OCI-LY3 (cell line): Measurements from ENCODE around the gene EFCAB6.

ENCODE experiments used
- CTCF ChIP-seq: fragments of 200-600, 300-600 bp; sonication (generic); IDR thresholded peaks from 2 replicates; pipeline ENCODE4 v1.5.1; 2014; ENCODE audit warnings: antibody characterized with exemption, low read length, low read depth
- EZH2phosphoT487 ChIP-seq: fragments of 200-600 bp; shearing (Covaris generic); IDR thresholded peaks from 2 replicates; pipeline ENCODE4 v1.6.1; 2018; ENCODE audit warnings: antibody characterized with exemption, mixed run types, low read depth

DNA sequence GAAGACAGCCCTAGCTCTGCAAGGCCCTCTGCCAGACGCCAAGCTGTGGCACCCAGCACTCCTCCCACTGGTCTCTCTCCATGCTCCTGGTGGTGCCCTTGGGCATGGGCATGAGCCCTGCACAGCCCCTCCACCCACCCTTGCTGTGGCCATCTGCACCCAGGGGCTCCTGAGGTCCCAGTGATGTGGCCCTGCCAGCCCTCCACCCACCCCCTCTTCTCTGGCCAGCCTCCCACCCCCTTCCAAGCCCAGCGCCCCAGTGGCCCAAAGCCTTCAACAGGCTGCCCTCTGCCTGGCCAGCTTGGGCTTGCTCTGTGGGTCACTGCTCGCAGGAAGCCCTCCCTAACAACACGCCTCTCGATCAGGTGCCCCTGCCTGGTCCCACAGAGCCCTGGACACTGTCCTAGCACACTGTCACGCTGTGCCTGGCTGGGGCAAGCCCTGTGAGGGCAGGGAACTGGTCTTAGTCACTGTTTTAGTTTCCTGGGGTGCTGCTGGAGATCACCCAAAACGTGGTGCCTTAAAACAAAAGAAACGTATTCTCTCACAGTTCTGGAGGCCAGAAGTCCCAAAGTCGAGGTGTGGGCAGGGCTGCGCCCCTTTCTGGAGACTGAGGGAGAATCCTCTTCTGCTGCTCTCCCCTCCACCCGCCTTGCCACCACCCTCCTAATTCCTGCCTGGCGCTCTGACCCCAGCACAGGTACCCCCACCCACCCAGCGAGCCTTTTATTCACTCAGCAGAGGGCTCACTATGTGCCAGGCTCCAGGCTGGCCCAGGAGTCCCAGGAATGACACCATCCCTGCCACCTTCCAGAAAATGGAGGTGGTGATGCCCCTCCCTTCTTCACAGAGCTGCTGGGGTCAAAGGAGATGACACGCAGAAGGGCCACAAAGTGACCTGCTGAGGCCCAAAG, 35.5 kb upstream of the EFCAB6 start:
- no peak for TF ChIP-seq EZH2phosphoT487
- TF ChIP-seq CTCF: no peak
